Duodenal mucosa (tissue), 2 donors: ENCODE data around the gene TGFBR1.

ENCODE experiments used
- H3K27ac ChIP-seq: one replicate; pipeline ENCODE4 v1.7.0; 2013; ENCODE audit warnings: low read depth, low read length
- H3K27me3 ChIP-seq, 2 donors: one replicate each; pipeline ENCODE4 v1.7.0; 2013; ENCODE audit warnings: low read length in 2 of 2, control low read depth in 1 of 2; ENCODE audit not compliant: insufficient read depth in 2 of 2, control insufficient read depth in 1 of 2
- H3K36me3 ChIP-seq, 2 donors: one replicate each; pipeline ENCODE4 v1.7.0; 2013; ENCODE audit warnings: low read length in 2 of 2, control low read depth in 1 of 2; ENCODE audit not compliant: insufficient read depth in 2 of 2, control insufficient read depth in 1 of 2
- H3K4me1 ChIP-seq, 2 donors: one replicate each; pipeline ENCODE4 v1.7.0; 2013; ENCODE audit warnings: low read length in 2 of 2, control low read depth in 1 of 2; ENCODE audit not compliant: insufficient read depth in 2 of 2, control insufficient read depth in 1 of 2
- H3K4me3 ChIP-seq, 2 donors: one replicate each; pipeline ENCODE4 v1.7.0; 2013; ENCODE audit warnings: low read length in 2 of 2, low read depth in 1 of 2
- H3K9ac ChIP-seq, 2 donors: one replicate each; pipeline ENCODE4 v1.7.0; 2013; ENCODE audit warnings: low read length in 2 of 2, low read depth in 1 of 2
- H3K9me3 ChIP-seq, 2 donors: one replicate each; pipeline ENCODE4 v1.7.0; 2013; ENCODE audit warnings: low read length in 2 of 2, control low read depth in 1 of 2; ENCODE audit not compliant: control insufficient read depth in 1 of 2

Gene TGFBR1

DNA sequence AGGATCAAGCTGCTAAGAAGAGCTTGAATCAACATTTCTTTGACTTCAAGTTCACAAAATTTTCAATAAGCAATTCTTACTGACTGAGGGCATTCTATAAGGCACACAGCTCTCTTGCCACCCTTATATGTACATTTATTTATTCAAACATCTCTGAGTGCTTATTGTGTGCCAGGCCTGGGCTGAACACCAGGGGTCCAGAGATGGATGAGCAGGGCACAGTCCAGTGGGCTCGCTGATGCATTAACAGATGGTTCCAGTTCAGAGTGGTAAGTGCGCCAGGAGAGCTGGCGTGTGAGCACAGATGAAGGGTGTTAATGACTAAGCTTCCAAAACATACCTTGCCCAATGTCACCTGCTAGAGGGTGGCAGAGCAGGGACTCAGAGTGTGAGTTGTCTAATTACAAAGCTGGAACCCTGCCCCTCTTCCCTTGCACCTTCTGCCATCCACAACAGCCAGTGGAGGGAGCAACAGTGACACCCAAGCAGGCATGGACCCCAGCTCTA lies 92.3 kb downstream of the TGFBR1 start:
- no peak overlapping the region for H3K27ac ChIP-seq

DNA sequence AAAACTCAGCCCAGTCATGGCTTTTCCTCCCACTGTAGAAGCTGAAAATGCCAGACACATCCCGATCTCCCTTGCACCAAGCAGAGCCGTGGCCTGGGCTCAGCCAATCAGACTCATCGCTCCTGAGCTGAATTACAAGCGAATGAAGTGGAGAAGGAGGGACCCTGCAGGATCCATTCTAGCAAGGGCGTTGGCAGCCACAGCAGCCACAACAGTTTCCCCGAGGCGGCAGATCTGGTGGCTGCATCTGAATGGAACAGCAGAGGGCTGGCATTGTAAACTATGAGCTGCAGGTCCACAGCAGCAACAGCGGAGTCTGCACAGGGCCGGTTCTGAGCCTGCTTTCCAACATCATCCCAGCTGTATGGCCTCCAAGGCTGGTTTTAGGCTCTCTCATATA lies 93.1 kb downstream of the TGFBR1 start:
- no peaks in the 10 kb centered on the region for H3K4me1 ChIP-seq
- H3K9ac ChIP-seq: no peak overlapping the region
- H3K27ac ChIP-seq: no peak overlapping the region
- H3K27me3 ChIP-seq: no peaks in the 10 kb centered on the region
- H3K4me3 ChIP-seq: no peak overlapping the region
- H3K9me3 ChIP-seq: no peaks in the 10 kb centered on the region
- H3K36me3 ChIP-seq: no peaks in the 10 kb centered on the region

More for the DNA sequence above, 92.3 kb downstream of the TGFBR1 start:
- Histone ChIP-seq H3K36me3 (no peaks in the 10 kb centered on the region), H3K9ac (no peak overlapping the region), H3K4me3 (no peak overlapping the region), H3K4me1 (no peaks in the 10 kb centered on the region), H3K27me3 (no peaks in the 10 kb centered on the region), H3K9me3 (no peaks in the 10 kb centered on the region)

DNA sequence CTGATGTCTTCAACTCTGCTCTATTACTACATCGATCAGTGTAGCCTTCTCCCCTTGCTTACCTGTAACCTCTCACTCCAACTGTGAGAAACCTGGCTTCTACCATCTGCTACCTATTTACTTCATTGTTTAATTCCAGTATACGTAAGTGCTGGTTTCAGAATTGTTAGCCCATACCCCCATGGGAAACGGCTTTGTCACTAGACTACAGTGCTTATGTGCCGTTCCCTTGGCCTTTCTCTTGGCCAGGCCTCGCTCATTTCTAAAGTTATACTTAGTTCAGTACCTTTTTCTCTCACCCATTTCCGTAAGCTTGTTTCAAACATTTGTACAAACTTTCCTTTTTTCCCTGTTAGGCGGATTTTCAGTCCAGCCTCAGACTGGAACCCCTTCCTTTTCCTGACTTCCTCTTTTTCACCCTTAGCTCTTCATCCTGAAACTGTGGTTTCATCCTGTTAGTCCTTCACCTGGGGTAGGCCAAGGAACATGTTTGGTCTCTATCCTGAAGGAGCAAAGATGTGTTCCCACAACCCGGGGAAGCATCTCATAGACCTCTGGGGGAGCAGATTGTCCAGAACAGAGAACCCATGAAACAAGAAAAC lies 95.1 kb downstream of the TGFBR1 start:
- Histone ChIP-seq H3K9me3 (no peaks in the 10 kb centered on the region), H3K4me3 (no peak overlapping the region), H3K9ac (no peak overlapping the region), H3K36me3 (no peaks in the 10 kb centered on the region), H3K4me1 (no peaks in the 10 kb centered on the region), H3K27me3 (no peaks in the 10 kb centered on the region), H3K27ac (no peak overlapping the region)

DNA sequence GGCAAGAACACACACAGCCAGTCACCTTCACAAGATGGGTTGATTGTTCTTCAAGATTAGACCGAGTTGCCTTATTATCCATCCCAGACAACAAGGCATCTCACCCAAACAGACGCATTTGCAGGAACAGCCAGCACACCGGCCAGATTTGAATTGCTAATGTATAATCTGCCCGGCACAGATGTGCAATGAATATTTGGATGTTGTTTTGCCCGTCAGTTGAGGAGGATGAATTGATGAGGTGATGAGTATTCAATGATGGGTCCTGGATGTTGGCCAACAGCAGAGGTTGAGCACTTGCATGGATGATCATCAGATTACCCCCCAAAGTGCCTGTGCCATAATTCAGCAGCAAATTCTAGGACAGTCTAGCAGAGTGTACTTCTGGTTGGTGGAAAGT lies 96.7 kb downstream of the TGFBR1 start:
- Histone ChIP-seq H3K27me3 (no peaks in the 10 kb centered on the region), H3K9me3 (no peaks in the 10 kb centered on the region), H3K36me3 (no peaks in the 10 kb centered on the region), H3K4me3 (no peak overlapping the region), H3K27ac (no peak overlapping the region), H3K9ac (no peak overlapping the region), H3K4me1 (no peaks in the 10 kb centered on the region)
